H1 (cell line): ENCODE measurements around the gene LRRC43. TPM values are rescaled to one million over a fixed set of nuclear protein-coding genes. Genes with fewer than 3 reads are reported as not detected.

Source experiments
- CTCF ChIA-PET: fragments of 300-600 bp; sonication (Branson Sonifier 250); formaldehyde crosslinking; loops from one replicate; lab custom pipeline; 2021; ENCODE audit not compliant: partially characterized antibody; lab: Charles Lee
- POLR2A ChIA-PET: fragments of 300-600 bp; sonication (Branson Sonifier 250); formaldehyde crosslinking; loops from one replicate; lab custom pipeline; 2021; ENCODE audit warnings: inconsistent platforms; ENCODE audit not compliant: partially characterized antibody; lab: Charles Lee
- DNase-seq, 2 experiments: peaks; one replicate each; pipeline versions ENCODE4 v3.0.0 to v3.0.0-alpha.2; 2010 to 2022; ENCODE audit warnings: low spot score in 2 of 2, low read depth in 1 of 2, mixed read lengths in 1 of 2
- FAIRE-seq: peaks from 2 replicates; lab custom pipeline; 2011; peaks lifted over from hg19 to GRCh38; lab: Jason Lieb, UNC
- H2AFZ ChIP-seq: 2 replicates; pipeline ENCODE4 v1.8.1; 2012; ENCODE audit warnings: low read length, inconsistent platforms
- H2AK5ac ChIP-seq: 2 replicates; pipeline ENCODE4 v1.6.1; 2013; ENCODE audit warnings: low read depth, low read length
- H2BK120ac ChIP-seq: replicated peaks from 2 replicates; pipeline ENCODE3; 2013; ENCODE audit warnings: low read depth, low read length, inconsistent platforms
- H2BK12ac ChIP-seq: 2 replicates; pipeline ENCODE4 v1.6.1; 2013; ENCODE audit warnings: low read depth, low read length
- H2BK15ac ChIP-seq: 2 replicates; pipeline ENCODE4 v1.6.1; 2013; ENCODE audit warnings: low read length
- H2BK20ac ChIP-seq: 2 replicates; pipeline ENCODE4 v1.6.1; 2013; ENCODE audit warnings: low read length
- H2BK5ac ChIP-seq: 2 replicates; pipeline ENCODE4 v1.6.1; 2013; ENCODE audit warnings: low read depth, low read length
- H3K14ac ChIP-seq: 2 replicates; pipeline ENCODE4 v1.6.1; 2013; ENCODE audit warnings: inconsistent platforms; ENCODE audit not compliant: insufficient read length
- H3K18ac ChIP-seq: 2 replicates; pipeline ENCODE4 v1.6.1; 2013; ENCODE audit warnings: low read length; ENCODE audit errors: extremely low read depth
- H3K23ac ChIP-seq: 2 replicates; pipeline ENCODE4 v1.6.1; 2013; ENCODE audit warnings: inconsistent platforms; ENCODE audit not compliant: insufficient read length
- H3K23me2 ChIP-seq: 2 replicates; pipeline ENCODE4 v1.6.1; 2013; ENCODE audit warnings: low read depth, low read length
- H3K27ac ChIP-seq: 2 replicates; pipeline ENCODE4 v1.6.1; 2011; ENCODE audit warnings: low read depth, low read length, inconsistent platforms
- H3K27me3 ChIP-seq, 4 experiments: replicated peaks in 1 of 4; 1 replicate in 1 of 4; 2 replicates in 3 of 4; pipeline versions ENCODE4 v1.6.1 to v1.8.1; 2011 to 2013; ENCODE audit warnings: low read length in 3 of 4, mild to moderate bottlenecking in 3 of 4, inconsistent platforms in 2 of 4, mixed read lengths in 2 of 4, moderate library complexity in 1 of 4; ENCODE audit not compliant: control insufficient read depth in 3 of 4, insufficient read depth in 3 of 4; ENCODE audit errors: extremely low read depth in 1 of 4
- H3K36me3 ChIP-seq, 4 experiments: 2 replicates each; pipeline versions ENCODE4 v1.6.1 to v1.8.1; 2011 to 2013; ENCODE audit warnings: mild to moderate bottlenecking in 4 of 4, low read length in 3 of 4, moderate library complexity in 2 of 4, control low read depth in 1 of 4, inconsistent platforms in 1 of 4; ENCODE audit not compliant: insufficient read depth in 4 of 4, control insufficient read depth in 2 of 4
- H3K4ac ChIP-seq: replicated peaks from 2 replicates; pipeline ENCODE3; 2013; ENCODE audit warnings: low read length, low read depth, mixed read lengths, inconsistent platforms; ENCODE audit not compliant: insufficient read length
- H3K4me1 ChIP-seq, 4 experiments: replicated peaks in 1 of 4; 1 replicate in 1 of 4; 2 replicates in 3 of 4; pipeline versions ENCODE4 v1.6.1 to v1.8.1; 2011 to 2013; ENCODE audit warnings: low read length in 3 of 4, inconsistent platforms in 2 of 4, mixed read lengths in 1 of 4; ENCODE audit not compliant: insufficient read depth in 4 of 4, control insufficient read depth in 3 of 4
- H3K4me2 ChIP-seq, 2 experiments: 2 replicates each; pipeline versions ENCODE4 v1.6.1 to v1.8.1; 2011 to 2013; ENCODE audit warnings: low read depth in 2 of 2, low read length in 2 of 2, control low read depth in 1 of 2, inconsistent platforms in 1 of 2, mild to moderate bottlenecking in 1 of 2; ENCODE audit not compliant: insufficient read depth in 1 of 2
- H3K4me3 ChIP-seq, 4 experiments: fragments of 200-600, 300-600 bp in 1 of 4; sonication (generic), shearing (Covaris generic), sonication (Bioruptor Twin) in 1 of 4; 2 replicates each; pipeline versions ENCODE4 v1.5.1 to v1.8.1; 2011 to 2016; ENCODE audit warnings: low read length in 4 of 4, low read depth in 3 of 4, control low read depth in 2 of 4, inconsistent platforms in 2 of 4, mild to moderate bottlenecking in 2 of 4, mixed read lengths in 1 of 4, moderate library complexity in 1 of 4; ENCODE audit not compliant: insufficient read depth in 2 of 4; ENCODE audit errors: extremely low read depth in 1 of 4
- H3K56ac ChIP-seq: replicated peaks from 2 replicates; pipeline ENCODE3; 2013; ENCODE audit warnings: low read depth, mild to moderate bottlenecking, mixed read lengths, low read length, inconsistent platforms; ENCODE audit not compliant: insufficient read length
- H3K79me1 ChIP-seq: 2 replicates; pipeline ENCODE4 v1.6.1; 2013; ENCODE audit warnings: low read depth, low read length, control low read depth
- H3K79me2 ChIP-seq, 2 experiments: 2 replicates each; pipeline versions ENCODE4 v1.6.1 to v1.8.1; 2012 to 2013; ENCODE audit warnings: low read length in 2 of 2, mild to moderate bottlenecking in 2 of 2, inconsistent platforms in 1 of 2; ENCODE audit not compliant: insufficient read depth in 2 of 2, control insufficient read depth in 1 of 2
- H3K9ac ChIP-seq, 4 experiments: replicated peaks in 1 of 4; 1 replicate in 1 of 4; 2 replicates in 3 of 4; pipeline versions ENCODE4 v1.6.1 to v1.8.1; 2011 to 2013; ENCODE audit warnings: low read depth in 3 of 4, low read length in 3 of 4, control low read depth in 2 of 4, mild to moderate bottlenecking in 2 of 4, moderate library complexity in 2 of 4, inconsistent platforms in 1 of 4; ENCODE audit errors: extremely low read depth in 1 of 4
- H3K9me3 ChIP-seq, 2 experiments: 2 replicates each; pipeline versions ENCODE4 v1.6.1 to v1.8.1; 2012 to 2013; ENCODE audit warnings: mild to moderate bottlenecking in 2 of 2, moderate library complexity in 2 of 2, control low read depth in 1 of 2, inconsistent platforms in 1 of 2, low read depth in 1 of 2, low read length in 1 of 2, mixed read lengths in 1 of 2; ENCODE audit not compliant: insufficient read depth in 2 of 2
- H4K20me1 ChIP-seq, 2 experiments: replicated peaks in 1 of 2; 2 replicates each; pipeline versions ENCODE3 to v1.8.1; 2011 to 2013; ENCODE audit warnings: inconsistent platforms in 2 of 2, low read length in 2 of 2, mild to moderate bottlenecking in 1 of 2; ENCODE audit not compliant: insufficient read depth in 2 of 2, control insufficient read depth in 1 of 2
- H4K5ac ChIP-seq: 2 replicates; pipeline ENCODE4 v1.6.1; 2013; ENCODE audit warnings: low read length, low read depth, mixed read lengths, inconsistent platforms; ENCODE audit not compliant: insufficient read length
- H4K8ac ChIP-seq: 2 replicates; pipeline ENCODE4 v1.8.0; 2013; ENCODE audit warnings: mild to moderate bottlenecking, moderate library complexity, low read length, inconsistent platforms; ENCODE audit not compliant: insufficient read depth; ENCODE audit errors: extremely low read depth
- H4K91ac ChIP-seq: replicated peaks from 2 replicates; pipeline ENCODE3; 2013; ENCODE audit warnings: low read length, mixed read lengths, inconsistent platforms; ENCODE audit not compliant: insufficient read length
- BRCA1 ChIP-seq: IDR thresholded peaks from 2 replicates; pipeline ENCODE4 v1.6.1; 2012; ENCODE audit warnings: low read depth, low read length, improper control_type of control experiment
- EZH2 ChIP-seq: fragments of 200-600 bp; sonication (generic); IDR thresholded peaks from 2 replicates; pipeline ENCODE4 v1.7.1; 2012; ENCODE audit warnings: low read depth, mild to moderate bottlenecking, moderate library complexity, low read length, inconsistent platforms; ENCODE audit not compliant: severe bottlenecking
- SIRT6 ChIP-seq: IDR thresholded peaks from one replicate; pipeline ENCODE4 v1.7.1; 2012; ENCODE audit warnings: low read length, inconsistent platforms
- WGBS, 2 experiments: shearing (Covaris generic) in 1 of 2; methylation state at CpG; one replicate each; pipeline versions ENCODE4 v1.1.6 to v1.1.7; 2013 to 2015; ENCODE audit warnings: low lambda C conversion rate in 2 of 2, mixed read lengths in 2 of 2, inconsistent platforms in 1 of 2, low coverage in 1 of 2, missing lambda C conversion rate in 1 of 2; ENCODE audit not compliant: insufficient replicate concordance in 2 of 2, insufficient coverage in 1 of 2, insufficient read length in 1 of 2; ENCODE audit errors: extremely low coverage in 1 of 2, missing lambda C conversion rate in 1 of 2; 5-methylcytosine and 5-hydroxymethylcytosine counted together
- polyA plus RNA-seq, 7 experiments: library from polyadenylated mRNA; depleted of rRNA in 3 of 7; stranded (reverse) in 5 of 7; unstranded in 2 of 7; fragments of >200 nt in 5 of 7; fragments of 200-250 nt in 2 of 7; gene quantifications; 1 replicate in 5 of 7; 2 replicates in 1 of 7; 4 replicates in 1 of 7; pipeline versions ENCODE4 v1.2.1 to v1.2.3, GENCODE V29; 2011 to 2013; ENCODE audit warnings: missing spikeins in 2 of 7, mixed read lengths in 2 of 7
- total RNA-seq: library from RNA; stranded (reverse); fragmentation: NEBNext Ultra II Directional; extraction: Animal tissue kit (Norgen Biotek cat#: 25700); gene quantifications from 2 replicates; pipeline ENCODE4 v1.2.1, GENCODE V29; 2021

Gene LRRC43
- total and polyA plus RNA-seq, 2 of the 8 experiments (the other 6 are each of a cell fraction or from before 2014, with no cell fraction given) = 0.35 to 0.44 TPM

DNA sequence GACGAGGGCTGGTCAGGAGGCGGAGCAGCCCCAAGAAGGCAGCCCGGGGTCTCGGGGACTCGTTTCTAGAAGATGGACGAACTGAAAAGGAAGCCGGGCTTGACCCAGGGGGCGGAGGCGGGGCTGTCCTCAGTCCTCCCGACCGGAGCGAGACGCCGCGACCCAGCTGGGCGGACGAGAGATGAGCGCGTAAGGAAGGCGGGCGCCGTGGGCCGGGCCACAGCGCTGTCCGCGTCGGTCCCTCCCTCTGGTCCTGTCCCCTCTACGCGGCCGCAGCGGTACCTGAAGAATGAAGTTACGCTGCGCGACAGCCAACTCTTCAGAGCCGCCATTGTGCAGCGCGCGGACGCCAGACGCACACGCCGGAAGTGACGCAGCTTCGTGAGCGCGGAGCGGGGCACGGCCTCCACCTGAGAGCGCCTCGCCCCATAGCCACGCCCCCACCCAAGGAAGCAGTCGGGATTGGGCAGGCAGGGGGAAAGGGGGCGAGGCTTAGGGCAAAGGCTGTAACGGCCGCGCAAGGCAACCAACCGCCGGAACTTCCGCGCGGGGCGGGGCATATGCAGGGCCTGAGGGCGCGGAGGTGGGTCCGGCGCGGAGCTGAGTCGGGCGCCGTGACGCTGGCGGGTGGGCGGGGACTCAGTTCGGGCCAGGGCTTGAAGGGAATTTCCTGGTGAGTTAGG, 42.9 kb downstream of the LRRC43 start, which contains the start of gene DIABLO:
Gene DIABLO, minus strand, starts transcription at position 370 of the 683 bp plus-strand sequence. Its CDS starts 38 bp downstream, at position 332.
- peak; percentile 97 to 99 for DNase-seq
- Histone ChIP-seq H3K27ac (peak within 1 kb of the TSS; percentile 91), H2BK20ac (no peak within 1 kb of the TSS), H3K36me3 (peaks cover 0 to 23% (median 13%) of the 10 kb centered on the region in 4 experiments; a peak in 7 of 8 replicates), H4K20me1 (peaks cover 0 to 6% of the 10 kb centered on the region in 2 experiments), H3K9me3 (no peaks in the 10 kb centered on the region), H3K9ac (peak within 1 kb of the TSS; percentile 90 to 97 (median 96)), H3K56ac (peak within 1 kb of the TSS; percentile 46), H2BK12ac (no peak within 1 kb of the TSS), H3K27me3 (no peaks in the 10 kb centered on the region; a peak in 2 of 7 replicates), H2BK15ac (no peak within 1 kb of the TSS), H4K91ac (peak within 1 kb of the TSS; percentile 45), H2BK120ac (no peak within 1 kb of the TSS), H3K4ac (no peak within 1 kb of the TSS), H3K79me1 (peaks cover 6% of the 10 kb centered on the region; the same call in 1 of the 2 replicates), H3K18ac (no peak within 1 kb of the TSS), H3K79me2 (peaks cover 6 to 45% of the 10 kb centered on the region in 2 experiments), H2BK5ac (peak within 1 kb of the TSS; percentile 94), H3K4me2 (peak within 1 kb of the TSS; percentile 81 to 86), H3K14ac (no peak within 1 kb of the TSS), H4K8ac (peak within 1 kb of the TSS; percentile 96), H4K5ac (peak within 1 kb of the TSS; percentile 35), H2AFZ (peak within 1 kb of the TSS; percentile 7; the same call in 1 of the 2 replicates), H3K4me3 (peak within 1 kb of the TSS; percentile 83 to 100 (median 96)), H3K23me2 (peaks cover 2% of the 10 kb centered on the region; the same call in 1 of the 2 replicates), H2AK5ac (no peak within 1 kb of the TSS), H3K4me1 (peaks cover 3 to 14% (median 10%) of the 10 kb centered on the region in 4 experiments), H3K23ac (no peak within 1 kb of the TSS)
- WGBS, 2 experiments = 2% methylated on average over 34 of the region's 74 CpGs; no CpG with 5 or more reads in 1 of the 2 experiments
- ChIA-PET CTCF (interaction anchor here (0.6 to 1.1 kb wide), 3 partner anchors 24 to 233 kb away, joined by 3 read pairs; no protein-coding TSS in a partner anchor), POLR2A (interaction anchor here (0.6 to 15.7 kb wide), 10 partner anchors 8 to 174 kb away, joined by 3 to 230 read pairs (median 3); partner anchors contain the start of gene B3GNT4)
- peak; percentile 82 for FAIRE-seq
- TF ChIP-seq SIRT6 (no peak), EZH2 (no peak), BRCA1 (no peak)
